ENCODE results near the gene SMO. TPM values are rescaled to one million over a fixed set of nuclear protein-coding genes. Genes with fewer than 3 reads are reported as not detected.

Gene SMO
- total RNA-seq, 1 donor from 2014 or later, result 46.0 TPM

- no peak for TF ChIP-seq EZH2phosphoT487 (IDR thresholded peaks at IDR 0.05)
- no peak for TF ChIP-seq CTCF (IDR thresholded peaks at IDR 0.05)
- TF ChIP-seq EZH2 (IDR thresholded peaks at IDR 0.05), result no peak
- Histone ChIP-seq H3K4me3 (no peak overlapping the region), H3K27me3 (no peaks in the 10 kb centered on the region), H3K9me3 (ENCODE audit: low read depth) (no peaks in the 10 kb centered on the region), H3K36me3 (no peaks in the 10 kb centered on the region), H2AFZ (replicated peaks) (no peak overlapping the region), H3F3A (ENCODE audit: low read depth) (peaks cover 13% of the 10 kb centered on the region), H3K9ac (no peak overlapping the region), H3K4me2 (no peak overlapping the region), H3K4me1 (no peaks in the 10 kb centered on the region), H4K20me1 (ENCODE audit: low read depth) (peaks cover 19% of the 10 kb centered on the region), H3K79me2 (ENCODE audit: low read depth) (no peaks in the 10 kb centered on the region), H3K27ac (no peak overlapping the region)
- H3K36me3 Mint-ChIP-seq, result peaks cover 39% of the 10 kb centered on the region
- DNase-seq (ENCODE audit: low spot score), result no peak
- peaks cover 5% of the 10 kb centered on the region for H3K4me1 Mint-ChIP-seq
- no peaks in the 10 kb centered on the region for H3K9me3 Mint-ChIP-seq
- no peak overlapping the region for H3K4me3 Mint-ChIP-seq
- H3K27me3 Mint-ChIP-seq (ENCODE audit: insufficient read depth, low read depth), result peaks cover 5% of the 10 kb centered on the region
- H3K27ac Mint-ChIP-seq, result no peak overlapping the region
These were observed 20.9 kb downstream of the SMO start for GRCh38 chr7:129209067-129209926.

- no peak overlapping the region for H3K27ac Mint-ChIP-seq
- H3K9me3 Mint-ChIP-seq, result no peaks in the 10 kb centered on the region
- TF ChIP-seq EZH2 (IDR thresholded peaks at IDR 0.05) (no peak), EZH2phosphoT487 (IDR thresholded peaks at IDR 0.05) (no peak), CTCF (IDR thresholded peaks at IDR 0.05) (peak; percentile 80)
- Histone ChIP-seq H3K4me2 (no peak overlapping the region), H3K79me2 (ENCODE audit: low read depth) (no peaks in the 10 kb centered on the region), H3F3A (ENCODE audit: low read depth) (peaks cover 13% of the 10 kb centered on the region), H3K9me3 (ENCODE audit: low read depth) (no peaks in the 10 kb centered on the region), H3K4me3 (no peak overlapping the region), H4K20me1 (ENCODE audit: low read depth) (peaks cover 13% of the 10 kb centered on the region), H3K9ac (no peak overlapping the region), H3K27me3 (no peaks in the 10 kb centered on the region), H2AFZ (replicated peaks) (no peak overlapping the region), H3K27ac (no peak overlapping the region), H3K36me3 (no peaks in the 10 kb centered on the region), H3K4me1 (no peaks in the 10 kb centered on the region)
- DNase-seq (ENCODE audit: low spot score), result peak; percentile 76
- peaks cover 5% of the 10 kb centered on the region for H3K27me3 Mint-ChIP-seq (ENCODE audit: insufficient read depth, low read depth)
- H3K4me3 Mint-ChIP-seq, result no peak overlapping the region
- H3K36me3 Mint-ChIP-seq, result peaks cover 39% of the 10 kb centered on the region
- H3K4me1 Mint-ChIP-seq, result peaks cover 5% of the 10 kb centered on the region
These were observed 22.0 kb downstream of the SMO start for GRCh38 chr7:129210256-129210988.

- peaks cover 10% of the 10 kb centered on the region for H4K20me1 ChIP-seq (ENCODE audit: low read depth)
- H3K4me3 Mint-ChIP-seq, result no peak overlapping the region
- H3K9ac ChIP-seq, result no peak overlapping the region
- TF ChIP-seq EZH2phosphoT487 (IDR thresholded peaks at IDR 0.05) (no peak), CTCF (IDR thresholded peaks at IDR 0.05) (no peak), EZH2 (IDR thresholded peaks at IDR 0.05) (no peak)
- no peaks in the 10 kb centered on the region for H3K79me2 ChIP-seq (ENCODE audit: low read depth)
- DNase-seq (ENCODE audit: low spot score), result no peak
- H3K9me3 Mint-ChIP-seq, result peaks cover 4% of the 10 kb centered on the region
- H3K36me3 Mint-ChIP-seq, result peaks cover 40% of the 10 kb centered on the region
- no peak overlapping the region for H2AFZ ChIP-seq (replicated peaks)
- no peak overlapping the region for H3K27ac ChIP-seq
- no peaks in the 10 kb centered on the region for H3K4me1 ChIP-seq
- no peak overlapping the region for H3K4me2 ChIP-seq
- no peak overlapping the region for H3K4me3 ChIP-seq
- H3F3A ChIP-seq (ENCODE audit: low read depth), result peaks cover 13% of the 10 kb centered on the region
- H3K9me3 ChIP-seq (ENCODE audit: low read depth), result no peaks in the 10 kb centered on the region
- H3K4me1 Mint-ChIP-seq, result peaks cover 5% of the 10 kb centered on the region
- peaks cover 7% of the 10 kb centered on the region for H3K27me3 Mint-ChIP-seq (ENCODE audit: insufficient read depth, low read depth)
- no peak overlapping the region for H3K27ac Mint-ChIP-seq
- H3K36me3 ChIP-seq, result no peaks in the 10 kb centered on the region
- no peaks in the 10 kb centered on the region for H3K27me3 ChIP-seq
These were observed 22.5 kb downstream of the SMO start for GRCh38 chr7:129210989-129211312.

All from neural progenitor cell (in vitro differentiated cells).